Left lobe of liver (tissue), 2 donors: ENCODE data around the gene CCS. TPM values are rescaled to one million over a fixed set of nuclear protein-coding genes. Genes with fewer than 3 reads are reported as not detected.
"Not testable (repeated sequence)": the region's sequence is repeated elsewhere in the genome, so short reads cannot be mapped to it uniquely, and the experiment has no call there.

ENCODE experiments used
- ATAC-seq: fragments of 200-7000 bp; cut with Tn5 transposase; one replicate; pipeline ENCODE4 v1.9.1; 2020; ENCODE audit warnings: mild to moderate bottlenecking, moderate library complexity
- DNase-seq: peaks from one replicate; pipeline ENCODE4 v3.0.0-alpha.2; 2020; ENCODE audit warnings: low spot score
- total RNA-seq: library from RNA; stranded (reverse); gene quantifications from one replicate; pipeline ENCODE4 v1.2.1, GENCODE V29; 2021
- donor health status: DM: no; HTN: no; CAD: no; lungs with moderate emphysema.
- donor health status: DM: no; HTN: yes; CAD: no.

CCS gene
- total RNA-seq, 1 donor from 2014 or later = 68.5 TPM

- DNase-seq = no peak
- ATAC-seq = peak; percentile 6
Measured at GRCh38 chr11:66625041-66625751, 32.2 kb downstream of the CCS start.

- no peak for ATAC-seq
- DNase-seq = no peak
Measured at GRCh38 chr11:66625752-66626149, 32.8 kb downstream of the CCS start.

- ATAC-seq (no peak), DNase-seq (no peak)
Measured at GRCh38 chr11:66626382-66626781, 33.4 kb downstream of the CCS start.

GRCh38 chr11:66626926-66627325 is 33.9 kb downstream of the CCS start:
- DNase-seq (no peak), ATAC-seq (no peak)

- no peak for ATAC-seq
- no peak for DNase-seq
Measured at GRCh38 chr11:66628061-66628603, 35.1 kb downstream of the CCS start.

- no peak for ATAC-seq
- no peak for DNase-seq
Measured at GRCh38 chr11:66629356-66629755, 36.4 kb downstream of the CCS start.

- DNase-seq (no peak), ATAC-seq (no peak)
Measured at GRCh38 chr11:66631883-66632282, 38.9 kb downstream of the CCS start.

GRCh38 chr11:66632952-66633351 is 40.0 kb downstream of the CCS start:
- DNase-seq (no peak), ATAC-seq (no peak)

GRCh38 chr11:66636411-66636810 is 43.4 kb downstream of the CCS start:
- DNase-seq (no peak), ATAC-seq (no peak)

- peak; percentile 14 for ATAC-seq
Measured at GRCh38 chr11:66637557-66638176, 44.7 kb downstream of the CCS start.

GRCh38 chr11:66638177-66639065 is 45.4 kb downstream of the CCS start, which contains the start of gene RBM4:
Gene RBM4, plus strand, starts transcription at chr11:66638703. Its CDS starts 1,009 bp downstream, at chr11:66639712.
- ATAC-seq = peak; percentile 91
- DNase-seq = peak; percentile 99

More at GRCh38 chr11:66637557-66638176, 44.7 kb downstream of the CCS start:
- DNase-seq = no peak

GRCh38 chr11:66639066-66639813 is 46.3 kb downstream of the CCS start:
- ATAC-seq (peak; percentile 1), DNase-seq (no peak)

- not testable (repeated sequence) for DNase-seq, ATAC-seq
Measured at GRCh38 chr11:66639814-66640340, 46.9 kb downstream of the CCS start.

GRCh38 chr11:66641834-66642233 is 48.8 kb downstream of the CCS start:
- ATAC-seq (no peak), DNase-seq (no peak)

- DNase-seq = no peak
- ATAC-seq = no peak
Measured at GRCh38 chr11:66643745-66644437, 50.9 kb downstream of the CCS start.

- ATAC-seq (peak; percentile 20), DNase-seq (no peak)
Measured at GRCh38 chr11:66646828-66647227, 53.8 kb downstream of the CCS start.

GRCh38 chr11:66649903-66650302 is 56.9 kb downstream of the CCS start:
- DNase-seq = no peak
- no peak for ATAC-seq

- peak; percentile 17 for ATAC-seq
Measured at GRCh38 chr11:66651016-66651415, 58.0 kb downstream of the CCS start.

GRCh38 chr11:66652651-66653050 is 59.7 kb downstream of the CCS start:
- DNase-seq = no peak
- ATAC-seq = peak; percentile 15

More at GRCh38 chr11:66651016-66651415, 58.0 kb downstream of the CCS start:
- DNase-seq = no peak
